ENCODE results near the gene SDK1.

SDK1 gene

DNA sequence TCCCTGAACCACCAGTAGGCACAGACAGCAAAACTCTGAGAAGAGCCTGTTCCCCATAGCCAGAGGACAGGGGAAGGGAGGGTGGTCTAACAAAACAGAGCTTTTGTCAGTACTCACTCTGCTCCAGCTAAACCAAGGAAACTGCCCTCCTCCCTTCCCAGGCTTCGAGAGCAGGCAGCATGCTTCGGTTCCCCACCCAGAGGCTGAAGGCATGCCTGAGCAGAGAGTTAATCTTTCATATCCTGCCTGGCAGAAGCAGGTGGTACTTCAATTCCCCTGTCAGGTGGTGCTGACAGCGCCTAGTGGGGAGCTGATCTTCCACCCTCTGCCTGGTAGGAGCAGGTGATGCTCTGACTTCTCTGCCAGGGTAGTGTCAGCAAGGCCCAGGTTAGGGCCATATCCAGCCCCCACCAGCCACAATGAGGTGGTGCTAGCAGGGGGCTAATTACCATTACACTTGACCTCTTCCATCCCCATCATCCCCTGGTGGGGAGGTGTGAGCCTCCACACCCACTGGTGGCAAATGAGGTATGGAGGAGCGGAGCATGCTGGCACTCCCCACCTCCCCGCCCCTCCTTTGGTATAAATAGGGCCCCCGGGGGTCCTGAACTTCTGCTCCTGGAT is 35.1 kb downstream of the SDK1 start:
- no peak for DNase-seq

DNA sequence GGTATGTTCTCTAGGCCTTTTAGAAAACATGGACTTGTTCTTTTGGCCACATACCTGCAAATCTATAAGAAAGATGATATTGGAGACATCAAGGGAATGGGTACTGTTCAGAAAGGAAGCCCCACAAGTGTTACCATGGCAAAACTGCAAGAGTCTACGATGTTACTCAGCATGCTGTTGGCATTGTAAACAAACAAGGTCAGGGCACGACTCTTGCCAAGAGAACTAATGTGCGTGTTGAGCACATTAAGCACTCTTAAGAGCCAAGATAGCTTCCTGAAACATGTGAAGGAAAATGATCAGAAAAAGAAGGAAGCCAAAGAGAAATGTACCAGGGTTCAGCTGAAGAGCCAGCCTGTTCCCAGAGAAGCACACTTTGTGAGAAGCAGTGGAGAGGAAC is 37.1 kb downstream of the SDK1 start:
- DNase-seq: no peak

DNA sequence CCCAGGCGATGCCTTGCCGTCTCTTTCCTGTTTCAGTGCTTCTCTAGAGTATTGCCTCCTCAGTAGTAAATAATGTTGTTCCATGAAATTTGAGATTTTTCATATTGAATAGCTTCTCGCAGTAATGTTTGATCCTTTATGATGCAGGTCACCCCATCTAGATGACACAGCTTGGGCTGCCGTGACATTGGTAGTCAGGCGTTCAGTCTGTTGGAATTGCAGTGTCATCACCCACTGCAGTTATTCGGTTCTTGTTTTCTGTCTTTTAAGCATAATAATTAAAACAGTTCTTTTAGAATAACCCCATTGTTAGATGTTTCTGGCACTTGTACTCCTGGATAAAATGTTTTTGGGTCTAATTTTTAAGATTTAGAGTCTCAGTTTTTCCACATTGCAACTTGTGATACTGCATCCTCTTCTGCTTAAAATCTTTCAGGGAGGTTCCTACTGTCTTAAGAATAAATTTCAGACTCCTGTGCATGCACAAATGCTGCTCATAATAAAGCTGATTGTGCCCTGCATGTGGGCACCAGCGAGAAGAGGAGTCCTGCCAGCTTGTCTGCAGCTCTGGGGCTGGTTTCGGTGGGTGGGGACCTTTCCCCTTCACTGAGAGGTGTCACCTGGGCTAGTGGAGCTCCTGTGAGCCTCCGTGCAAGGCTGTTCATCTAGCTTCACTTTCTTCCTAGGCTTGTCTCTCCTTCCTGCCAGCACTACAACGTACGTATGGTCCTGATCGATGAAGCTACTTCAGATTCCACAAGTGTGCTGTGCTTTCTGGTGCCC is 44.8 kb downstream of the SDK1 start:
- DNase-seq: no peak

DNA sequence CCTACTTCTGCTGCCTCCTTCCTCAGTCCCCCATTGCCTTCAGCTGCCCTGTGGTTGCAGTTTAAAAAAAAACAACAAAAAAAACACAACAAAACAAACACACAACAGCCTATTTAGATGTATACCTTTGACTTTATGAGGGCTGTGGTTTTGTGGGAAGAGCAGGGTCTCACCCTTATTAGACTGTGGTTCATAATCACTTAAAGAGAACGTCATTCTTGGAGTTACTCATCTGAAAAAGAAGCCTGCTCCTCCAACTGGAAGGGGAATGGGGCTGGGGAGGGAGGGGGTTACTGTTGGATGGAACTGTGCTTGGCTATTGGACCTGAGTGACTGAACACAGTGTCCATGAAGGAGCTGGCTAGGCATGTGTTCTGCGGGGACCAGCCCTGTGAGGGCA is 48.1 kb downstream of the SDK1 start:
- no peak for DNase-seq

DNA sequence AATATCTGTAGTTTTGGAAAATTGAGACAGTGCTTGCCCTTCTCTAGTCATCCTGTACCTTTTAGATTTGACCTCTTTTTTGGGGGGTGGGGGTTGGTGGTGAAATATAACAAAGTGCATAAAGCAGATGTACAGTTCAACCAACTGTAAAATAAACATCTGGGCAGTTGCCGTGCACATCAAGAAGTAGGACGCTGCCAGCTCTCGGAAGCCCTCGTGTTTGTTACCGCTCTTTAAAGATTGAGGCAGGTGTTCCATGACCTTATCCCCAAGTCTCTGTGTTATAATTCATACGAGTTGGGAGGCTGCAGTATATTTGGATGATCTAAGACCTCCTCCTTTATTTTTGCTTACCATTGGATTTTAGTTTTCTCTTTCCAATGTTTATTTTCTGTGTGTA is 55.1 kb downstream of the SDK1 start:
- no peak for DNase-seq

DNA sequence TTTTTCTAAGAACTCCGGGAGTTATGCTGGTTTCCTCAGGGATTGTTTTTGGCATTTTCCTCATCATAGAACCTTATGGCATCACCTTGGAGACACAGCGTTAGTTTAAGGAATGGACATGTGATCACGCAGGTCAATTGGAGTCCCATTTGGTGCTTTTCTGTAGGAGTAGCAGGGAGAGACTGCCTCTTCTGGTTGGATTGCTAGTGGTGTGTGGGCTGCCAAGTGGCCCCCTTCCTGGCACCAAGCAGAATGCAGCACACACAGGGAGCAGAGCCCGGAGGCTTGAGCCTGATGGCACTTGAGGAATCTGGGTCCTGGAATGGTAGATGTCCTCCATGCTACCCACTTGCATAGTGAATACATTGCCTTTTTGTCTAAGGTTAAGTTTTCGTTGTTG is 57.9 kb downstream of the SDK1 start:
- DNase-seq: no peak

DNA sequence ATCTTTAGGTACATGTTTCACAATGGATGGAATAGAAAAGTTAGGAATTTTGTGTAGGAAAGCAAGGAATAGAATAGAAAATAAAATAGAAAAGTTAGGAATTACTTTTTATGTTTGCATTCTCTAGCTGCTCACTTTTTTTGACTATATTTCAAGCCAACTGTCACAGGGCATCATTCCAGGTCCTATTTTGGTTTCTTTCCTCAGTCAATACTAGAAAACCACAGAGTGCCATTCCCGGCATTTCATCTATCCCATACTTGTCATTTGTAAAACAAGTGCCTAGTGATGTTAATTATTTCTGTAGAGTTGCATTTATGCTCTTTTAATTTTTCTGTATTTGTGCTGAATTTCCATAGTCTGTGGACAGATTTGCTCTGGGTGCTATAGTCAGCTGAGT is 66.2 kb downstream of the SDK1 start:
- DNase-seq: no peak

DNA sequence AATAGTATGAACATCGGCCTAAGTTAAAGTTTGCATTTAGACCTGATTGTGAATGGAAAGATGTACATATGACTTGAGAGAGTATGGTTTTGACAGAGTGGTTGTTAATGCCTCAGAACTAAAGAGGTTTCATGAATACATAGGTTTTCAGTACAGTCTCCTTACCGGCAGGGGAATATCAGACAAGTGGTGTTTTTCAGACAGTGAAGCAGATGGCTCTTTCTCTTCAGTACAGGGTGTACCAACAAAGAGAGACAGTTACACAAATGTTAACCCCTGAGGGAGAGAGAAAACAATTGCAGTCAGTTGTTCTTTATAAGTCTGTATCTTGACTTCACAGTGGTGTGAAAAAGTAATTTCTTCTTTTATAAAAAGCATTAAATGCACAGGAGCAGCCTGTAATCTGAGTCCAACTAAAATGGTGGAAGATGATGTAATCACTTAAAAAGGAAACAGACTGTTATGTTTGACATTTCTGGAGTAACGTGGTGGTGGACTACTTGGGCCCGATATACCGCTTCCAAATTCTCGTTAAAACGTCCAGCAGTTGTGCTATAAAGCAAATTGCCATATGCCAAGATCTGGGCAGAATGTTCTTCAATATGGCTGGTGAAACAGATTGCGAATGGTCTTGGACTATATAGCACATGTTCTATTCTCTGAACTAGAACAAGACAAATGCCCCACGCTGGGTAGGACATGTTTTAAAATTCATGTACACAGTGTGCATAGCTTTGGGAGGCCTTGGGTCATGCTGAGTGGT is 69.2 kb downstream of the SDK1 start:
- DNase-seq: no peak

DNA sequence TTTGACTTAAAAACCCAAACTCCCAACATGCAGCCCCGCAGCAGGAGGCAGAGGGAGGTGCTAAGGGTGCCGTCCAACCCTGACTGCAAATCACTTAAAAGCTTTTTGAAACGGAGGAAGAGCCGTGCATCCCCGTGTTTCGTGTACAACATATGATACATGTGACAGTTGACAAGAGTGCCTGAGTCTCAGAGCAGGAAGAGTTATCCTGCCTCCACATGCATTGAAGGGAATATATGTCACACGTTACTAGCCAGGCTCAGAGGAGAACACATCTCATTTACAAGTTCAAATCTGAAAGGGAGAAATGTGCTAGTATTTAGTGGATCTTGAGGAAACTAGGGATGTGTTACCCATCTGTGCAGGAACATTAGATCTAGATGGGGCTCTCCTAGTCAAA is 69.9 kb downstream of the SDK1 start:
- DNase-seq: no peak

DNA sequence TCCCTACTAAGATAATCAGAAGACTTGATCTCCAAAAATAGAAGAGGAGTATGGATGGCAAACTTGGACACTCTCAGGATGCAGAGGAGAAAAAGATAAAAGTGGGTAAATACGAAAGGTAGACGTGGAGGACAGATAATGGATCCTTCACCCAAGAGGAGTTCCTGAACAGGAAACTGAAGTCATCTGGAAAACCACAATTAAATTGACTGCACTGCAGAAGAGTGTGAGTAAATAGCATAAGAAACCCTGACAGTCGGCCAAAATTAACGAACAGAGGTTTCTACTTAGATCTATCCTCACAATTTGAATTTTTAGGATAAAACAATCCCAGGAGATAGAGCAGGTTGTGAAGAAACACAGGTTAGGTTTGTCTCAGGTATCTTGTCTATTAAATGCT is 70.5 kb downstream of the SDK1 start:
- DNase-seq: no peak

DNA sequence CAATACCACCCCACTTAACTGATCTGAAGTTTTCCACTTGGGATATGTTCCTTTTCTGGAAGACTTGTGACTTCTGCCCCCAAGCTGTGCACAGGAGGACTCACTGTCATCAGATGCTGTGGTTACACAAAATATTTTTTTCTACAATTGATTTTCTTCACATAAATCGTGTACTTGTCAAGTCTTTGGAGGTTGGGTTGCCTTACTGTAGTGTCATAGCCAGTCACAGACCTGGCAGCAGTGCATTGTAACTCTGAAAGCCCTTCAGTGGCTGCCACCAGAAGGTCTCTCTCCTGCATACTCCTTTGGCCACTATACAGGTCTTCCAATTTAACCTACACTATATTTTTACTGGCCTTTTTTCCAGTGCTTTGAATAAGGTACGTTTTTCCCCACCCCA is 73.2 kb downstream of the SDK1 start:
- no peak for DNase-seq

DNA sequence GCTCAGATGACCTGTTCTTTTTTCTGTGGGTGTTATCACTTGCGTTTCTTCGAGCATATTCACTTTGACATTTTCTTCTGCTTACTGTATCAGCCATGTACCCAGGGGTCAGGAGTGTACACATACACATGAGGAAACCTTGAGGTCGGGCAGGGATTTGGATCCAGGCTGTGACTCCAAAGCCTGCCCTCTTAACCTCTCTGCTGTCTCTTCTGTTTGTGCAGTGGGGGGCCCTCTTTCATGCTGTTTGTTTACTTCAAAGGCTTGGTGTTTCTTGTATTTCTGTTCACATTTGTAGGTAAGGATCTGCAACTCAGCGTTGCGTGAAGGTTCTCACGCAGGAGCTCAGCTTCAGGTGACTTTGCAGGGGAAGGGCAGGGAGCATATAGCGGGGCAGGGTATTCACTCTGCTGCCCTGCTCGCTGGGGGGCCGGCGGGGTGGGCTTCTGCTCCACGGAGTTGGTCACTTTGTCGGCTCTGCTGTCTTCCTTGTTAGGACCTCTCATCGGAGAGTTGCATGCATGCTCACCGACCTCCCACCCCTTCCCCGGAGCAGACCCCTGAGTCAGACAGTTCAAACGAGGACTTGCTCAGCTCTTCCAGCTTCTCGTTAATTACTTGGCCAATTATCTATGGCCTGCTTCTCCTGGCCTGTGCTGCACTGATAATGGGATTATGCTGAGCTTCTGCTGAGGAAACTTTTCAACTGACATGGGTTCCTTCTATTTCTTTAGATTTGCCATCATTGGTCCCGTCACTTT is 77.5 kb downstream of the SDK1 start:
- DNase-seq: no peak

DNA sequence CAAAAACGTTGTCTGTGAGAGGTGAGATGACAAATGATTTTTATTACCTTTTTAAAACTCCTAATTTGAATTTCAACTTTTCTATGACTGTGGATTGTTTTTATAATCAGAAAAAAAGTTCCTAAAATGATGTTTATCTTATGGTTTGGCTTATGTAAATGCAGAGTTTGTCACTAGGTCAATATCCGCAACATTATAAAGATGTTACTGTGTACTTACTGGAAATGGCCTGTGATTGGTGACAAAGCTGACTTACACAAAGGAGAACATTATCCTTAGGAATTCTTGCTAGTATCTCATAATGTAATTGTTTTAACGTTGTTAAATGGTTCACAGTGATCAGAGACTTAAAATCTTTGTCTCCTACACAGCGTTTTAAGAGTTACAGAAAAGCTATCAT is 79.0 kb downstream of the SDK1 start:
- no peak for DNase-seq

DNA sequence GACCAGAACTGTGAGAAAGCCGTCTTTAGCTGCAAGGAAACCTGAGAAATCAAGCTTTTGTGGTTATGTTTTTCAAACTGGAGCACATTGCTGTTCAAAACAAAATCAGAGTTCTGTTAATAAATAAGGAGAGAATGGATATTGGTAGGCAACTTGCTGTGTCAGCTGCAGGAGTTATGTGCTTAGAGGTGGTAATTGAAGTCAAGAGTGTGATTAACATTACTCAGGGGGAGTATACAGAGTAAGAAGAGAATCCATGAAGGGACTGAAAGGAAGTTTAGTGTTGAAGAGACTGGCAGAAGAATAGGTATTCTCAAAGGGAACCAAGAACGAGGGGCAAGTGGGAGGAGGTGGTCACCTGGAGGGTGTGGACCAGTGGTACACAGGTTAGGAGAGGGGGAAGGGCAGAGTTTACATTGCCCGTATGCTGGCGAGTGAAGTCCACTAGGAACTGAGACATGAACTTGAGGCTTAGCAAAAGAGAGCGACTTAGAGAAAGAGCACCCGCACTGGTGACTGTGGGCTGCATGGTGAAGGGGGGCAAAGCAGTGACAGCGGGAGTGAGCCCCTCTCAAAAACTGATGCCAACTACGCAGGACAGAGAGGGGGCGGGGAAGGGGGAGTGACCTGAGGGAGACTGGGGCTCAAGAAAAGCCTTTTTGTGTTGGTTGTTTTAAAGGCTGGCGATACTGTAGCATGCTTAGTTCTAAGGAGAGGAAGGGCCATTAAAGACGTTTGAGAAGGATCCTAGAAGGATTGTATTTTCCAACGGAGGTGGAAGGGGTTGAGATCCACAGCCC is 80.0 kb downstream of the SDK1 start:
- no peak for DNase-seq

DNA sequence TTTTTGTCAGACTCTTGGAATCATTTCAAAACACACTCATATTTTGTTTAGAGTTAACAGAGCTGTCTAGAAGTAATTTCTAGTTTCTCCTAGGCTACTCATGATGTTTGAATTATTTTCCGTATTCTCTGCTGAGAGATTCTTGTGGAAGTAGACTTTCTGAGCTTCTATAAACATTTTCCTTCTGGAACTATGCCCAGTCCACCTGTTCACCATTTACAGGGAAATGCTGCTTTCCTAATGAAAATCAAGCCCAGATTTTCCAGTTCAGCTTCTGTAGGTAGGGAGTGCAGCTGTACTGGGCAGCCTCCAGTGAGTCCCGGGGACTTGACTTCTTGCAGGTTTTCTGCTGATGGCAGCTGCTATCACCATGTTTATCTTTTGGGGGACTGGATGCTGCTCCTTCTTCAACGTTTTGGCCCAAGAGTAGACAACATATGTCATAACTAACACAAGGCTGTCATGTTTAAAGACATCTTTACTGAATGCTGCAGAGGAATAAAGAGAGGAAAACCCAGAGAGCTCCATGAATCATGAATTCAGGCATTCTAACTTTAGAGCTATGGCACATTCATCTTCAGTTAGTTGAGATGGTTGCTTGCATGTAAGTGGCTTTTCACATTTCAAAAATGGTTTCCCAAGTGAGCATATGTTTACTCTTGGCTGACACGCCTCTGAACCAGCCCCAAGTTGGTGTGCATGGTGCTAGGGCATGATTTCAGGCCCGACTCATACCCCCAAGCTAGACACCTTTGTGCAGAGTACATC is 85.6 kb downstream of the SDK1 start:
- DNase-seq: no peak

DNA sequence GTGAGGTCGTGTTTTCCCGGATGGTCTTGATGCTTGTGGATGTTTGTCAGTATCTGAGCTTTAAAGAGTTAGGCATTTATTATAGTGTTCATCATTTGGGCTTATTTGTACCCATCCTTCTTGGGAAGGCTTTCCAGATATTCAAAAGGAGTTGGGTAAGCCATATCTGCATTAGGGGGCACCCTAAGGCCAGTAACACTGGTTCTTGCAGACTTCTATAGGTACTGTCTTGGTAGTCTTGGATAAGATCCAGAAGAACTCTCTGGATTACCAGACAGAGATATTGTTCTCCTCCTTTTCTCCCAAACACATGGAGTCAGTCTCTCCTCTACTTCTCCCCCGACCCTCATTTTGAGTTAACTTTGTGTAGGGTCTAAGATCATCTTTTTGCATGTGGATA is 92.8 kb downstream of the SDK1 start:
- DNase-seq: no peak

DNA sequence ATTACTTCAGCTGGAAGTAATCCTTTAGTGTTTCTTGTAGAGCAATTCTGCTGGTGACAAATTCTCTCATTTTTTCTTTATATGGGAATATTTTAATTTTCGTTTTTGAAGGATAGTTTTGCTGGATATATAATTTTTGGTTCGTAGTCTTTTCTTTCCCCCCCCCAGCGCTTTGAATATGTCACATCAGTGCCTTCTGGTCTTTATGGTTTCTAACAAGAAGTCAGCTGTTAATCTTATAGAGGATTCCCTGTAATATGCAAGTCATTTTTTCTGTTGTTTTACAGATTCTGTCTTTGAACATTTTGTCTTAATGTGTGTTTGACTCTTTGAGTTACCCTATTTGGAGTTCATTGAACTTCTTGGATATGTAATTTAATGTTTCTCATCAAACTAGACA is 96.3 kb downstream of the SDK1 start:
- DNase-seq: no peak

DNA sequence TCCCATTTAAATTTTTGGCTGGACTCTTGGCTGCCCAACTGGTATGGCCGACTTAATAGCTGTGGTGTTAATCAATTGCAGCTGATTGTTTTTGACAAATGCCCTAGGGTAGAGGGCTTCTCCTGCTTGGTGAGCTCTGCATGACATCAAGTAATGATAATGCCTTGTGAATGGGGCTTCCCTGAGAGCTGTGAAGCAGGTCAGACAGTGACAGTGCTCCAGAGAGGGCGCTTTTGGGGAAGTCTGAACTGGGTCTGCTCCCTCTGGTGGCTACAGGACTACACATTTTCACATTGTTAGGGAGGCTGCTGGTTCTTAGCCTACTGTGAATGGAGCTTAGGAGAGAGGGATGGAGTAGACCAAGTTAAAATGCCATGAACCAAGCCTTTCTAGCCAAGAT is 98.8 kb downstream of the SDK1 start:
- DNase-seq: no peak

DNA sequence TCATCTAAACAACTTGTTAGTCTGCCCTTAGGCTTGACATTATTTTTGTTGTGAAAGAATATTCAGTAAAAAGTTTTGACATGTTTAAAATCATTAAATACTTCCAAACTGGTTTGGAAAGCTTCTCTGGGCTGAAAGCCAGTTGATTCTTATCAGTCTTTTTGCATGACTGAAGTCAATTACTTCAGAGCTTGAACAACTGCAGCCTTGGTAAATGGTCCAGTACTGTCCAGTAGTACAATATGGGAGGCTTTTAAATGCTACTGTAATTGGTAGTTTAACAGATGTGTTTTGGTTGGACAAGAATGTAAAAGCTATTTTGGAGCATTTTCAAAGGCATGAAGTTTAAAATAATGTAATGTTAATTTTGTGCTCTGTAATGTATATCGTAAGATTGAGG is 103.4 kb downstream of the SDK1 start:
- DNase-seq: no peak

DNA sequence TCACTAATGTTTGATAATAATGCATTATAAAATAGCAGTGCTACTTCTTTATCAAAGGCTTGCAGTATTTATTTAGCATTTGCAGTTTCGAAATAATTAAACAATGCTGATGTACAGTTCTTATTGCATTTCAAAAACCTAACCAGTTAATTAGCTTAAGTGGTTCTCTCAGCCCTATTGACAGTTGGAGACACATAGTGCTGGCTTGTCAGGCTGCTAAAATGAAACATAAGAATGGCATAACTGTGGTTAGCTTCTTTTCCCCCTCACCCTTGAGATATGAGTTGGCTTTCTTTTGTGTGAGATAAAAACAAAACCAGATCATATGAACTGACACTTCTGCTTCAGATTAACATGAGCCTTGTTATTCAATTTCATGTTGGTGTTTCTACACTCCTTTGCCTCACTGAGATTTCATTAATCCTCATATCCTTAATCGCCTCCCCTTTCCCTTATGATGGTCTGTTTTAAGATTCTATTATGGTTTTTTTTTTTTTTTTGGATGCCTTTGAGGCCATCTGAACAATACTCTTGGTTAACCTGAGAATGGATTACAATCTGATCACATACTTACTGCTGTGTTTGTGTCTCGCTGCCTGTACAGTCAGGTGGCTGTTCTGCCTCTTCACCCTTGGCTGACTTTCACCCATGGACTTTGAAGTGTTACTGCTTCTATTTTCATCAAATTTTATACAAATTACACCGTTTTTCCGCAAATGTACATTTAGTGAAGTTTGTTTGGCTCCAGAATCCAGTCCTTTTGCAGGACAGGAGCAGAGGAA is 108.0 kb downstream of the SDK1 start:
- DNase-seq: peak; percentile 7

DNA sequence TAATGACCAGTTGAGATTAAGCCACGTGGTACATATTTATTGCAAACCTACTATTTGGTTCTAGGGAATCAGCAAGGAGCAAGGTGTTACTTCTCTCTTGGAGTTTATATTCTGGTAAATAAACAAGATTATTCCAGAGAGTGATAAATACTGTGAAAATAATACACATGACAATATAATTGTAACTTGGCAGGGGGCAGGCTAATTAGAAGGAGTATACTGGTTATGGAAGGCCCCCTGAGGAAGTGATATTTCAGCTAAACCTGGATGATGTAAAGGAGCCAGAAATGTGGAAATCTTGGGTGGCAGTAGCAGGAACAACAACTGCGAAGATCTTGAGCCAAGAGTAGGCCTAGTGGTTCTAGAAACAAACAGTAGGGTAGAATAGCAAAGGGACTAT is 111.8 kb downstream of the SDK1 start:
- peak; percentile 6 for DNase-seq

Measured in NCI-H1417 treated with DMSO at 0.1 percent for 48 hours (cell line).